ENCODE measurements around the gene CACNA2D4. TPM values are rescaled to one million over a fixed set of nuclear protein-coding genes. Genes with fewer than 3 reads are reported as not detected.

CACNA2D4 gene
- total RNA-seq, 3 donors from 2014 or later, result 3.4 to 7.1 (median 3.5) TPM

- peaks cover 1% of the 10 kb centered on the region for H3K36me3 Mint-ChIP-seq (ENCODE audit: insufficient read depth)
- H3K4me3 Mint-ChIP-seq, result no peak overlapping the region
- peaks cover 25% of the 10 kb centered on the region for H3K27me3 Mint-ChIP-seq (ENCODE audit: low read depth)
- peaks cover 5% of the 10 kb centered on the region for H3K4me1 Mint-ChIP-seq (ENCODE audit: low read depth)
- no peak for ATAC-seq
- peaks cover 47% of the 10 kb centered on the region for H3K9me3 Mint-ChIP-seq
- DNase-seq, result no peak
These were observed 13.6 kb downstream of the CACNA2D4 start for GRCh38 chr12:1904875-1905274.

GRCh38 chr12:1896964-1897363, 21.5 kb downstream of the CACNA2D4 start:
- H3K4me3 Mint-ChIP-seq, result no peak overlapping the region
- peaks cover 15% of the 10 kb centered on the region for H3K9me3 Mint-ChIP-seq
- peaks cover 21% of the 10 kb centered on the region for H3K27me3 Mint-ChIP-seq (ENCODE audit: low read depth)
- ATAC-seq, result no peak
- H3K4me1 Mint-ChIP-seq (ENCODE audit: low read depth), result no peaks in the 10 kb centered on the region
- no peaks in the 10 kb centered on the region for H3K36me3 Mint-ChIP-seq (ENCODE audit: insufficient read depth)
- DNase-seq, result no peak

GRCh38 chr12:1890810-1891209, 27.6 kb downstream of the CACNA2D4 start:
- peaks cover 25% of the 10 kb centered on the region for H3K9me3 Mint-ChIP-seq
- ATAC-seq, result no peak
- no peak for DNase-seq
- H3K4me1 Mint-ChIP-seq (ENCODE audit: low read depth), result no peaks in the 10 kb centered on the region
- no peak overlapping the region for H3K4me3 Mint-ChIP-seq
- no peaks in the 10 kb centered on the region for H3K36me3 Mint-ChIP-seq (ENCODE audit: insufficient read depth)
- peaks cover 34% of the 10 kb centered on the region for H3K27me3 Mint-ChIP-seq (ENCODE audit: low read depth)

- DNase-seq (no peak), ATAC-seq (no peak)
- no peaks in the 10 kb centered on the region for H3K4me1 Mint-ChIP-seq (ENCODE audit: low read depth)
- peaks cover 34% of the 10 kb centered on the region for H3K27me3 Mint-ChIP-seq (ENCODE audit: low read depth)
- peaks cover 25% of the 10 kb centered on the region for H3K9me3 Mint-ChIP-seq
- H3K4me3 Mint-ChIP-seq, result no peak overlapping the region
- H3K36me3 Mint-ChIP-seq (ENCODE audit: insufficient read depth), result no peaks in the 10 kb centered on the region
These were observed 28.2 kb downstream of the CACNA2D4 start for GRCh38 chr12:1890119-1890703.

- no peak for DNase-seq
- no peak overlapping the region for H3K4me3 Mint-ChIP-seq
These were observed 29.5 kb downstream of the CACNA2D4 start for GRCh38 chr12:1888923-1889322.

GRCh38 chr12:1886396-1887008, 31.9 kb downstream of the CACNA2D4 start:
- Mint-ChIP-seq H3K4me1 (ENCODE audit: low read depth) (no peaks in the 10 kb centered on the region), H3K27me3 (ENCODE audit: low read depth) (peaks cover 29% of the 10 kb centered on the region), H3K9me3 (peaks cover 9% of the 10 kb centered on the region), H3K4me3 (no peak overlapping the region), H3K36me3 (ENCODE audit: insufficient read depth) (no peaks in the 10 kb centered on the region)
- DNase-seq, result no peak
- ATAC-seq, result no peak

More at GRCh38 chr12:1888923-1889322, 29.5 kb downstream of the CACNA2D4 start:
- no peaks in the 10 kb centered on the region for H3K4me1 Mint-ChIP-seq (ENCODE audit: low read depth)
- H3K9me3 Mint-ChIP-seq, result peaks cover 25% of the 10 kb centered on the region
- ATAC-seq, result no peak
- H3K27me3 Mint-ChIP-seq (ENCODE audit: low read depth), result peaks cover 34% of the 10 kb centered on the region
- H3K36me3 Mint-ChIP-seq (ENCODE audit: insufficient read depth), result no peaks in the 10 kb centered on the region

GRCh38 chr12:1885599-1886245, 32.7 kb downstream of the CACNA2D4 start:
- DNase-seq, result no peak
- ATAC-seq, result no peak
- Mint-ChIP-seq H3K4me1 (ENCODE audit: low read depth) (no peaks in the 10 kb centered on the region), H3K27me3 (ENCODE audit: low read depth) (peaks cover 29% of the 10 kb centered on the region), H3K36me3 (ENCODE audit: insufficient read depth) (no peaks in the 10 kb centered on the region), H3K9me3 (peaks cover 3% of the 10 kb centered on the region), H3K4me3 (no peak overlapping the region)

- Mint-ChIP-seq H3K36me3 (ENCODE audit: insufficient read depth) (no peaks in the 10 kb centered on the region), H3K9me3 (peaks cover 3% of the 10 kb centered on the region), H3K27me3 (ENCODE audit: low read depth) (peaks cover 29% of the 10 kb centered on the region), H3K4me1 (ENCODE audit: low read depth) (no peaks in the 10 kb centered on the region), H3K4me3 (no peak overlapping the region)
- ATAC-seq (no peak), DNase-seq (no peak)
These were observed 33.3 kb downstream of the CACNA2D4 start for GRCh38 chr12:1885082-1885596.

GRCh38 chr12:1884651-1885050, 33.8 kb downstream of the CACNA2D4 start:
- ATAC-seq (no peak), DNase-seq (no peak)
- H3K9me3 Mint-ChIP-seq, result peaks cover 3% of the 10 kb centered on the region
- H3K27me3 Mint-ChIP-seq (ENCODE audit: low read depth), result peaks cover 29% of the 10 kb centered on the region
- H3K36me3 Mint-ChIP-seq (ENCODE audit: insufficient read depth), result no peaks in the 10 kb centered on the region
- H3K4me3 Mint-ChIP-seq, result no peak overlapping the region
- no peaks in the 10 kb centered on the region for H3K4me1 Mint-ChIP-seq (ENCODE audit: low read depth)

- ATAC-seq, result no peak
- peaks cover 22% of the 10 kb centered on the region for H3K27me3 Mint-ChIP-seq (ENCODE audit: low read depth)
- no peaks in the 10 kb centered on the region for H3K4me1 Mint-ChIP-seq (ENCODE audit: low read depth)
- peaks cover 2% of the 10 kb centered on the region for H3K9me3 Mint-ChIP-seq
- no peak for DNase-seq
- no peaks in the 10 kb centered on the region for H3K36me3 Mint-ChIP-seq (ENCODE audit: insufficient read depth)
- H3K4me3 Mint-ChIP-seq, result no peak overlapping the region
These were observed 34.9 kb downstream of the CACNA2D4 start for GRCh38 chr12:1883513-1883912.

GRCh38 chr12:1882850-1883470, 35.5 kb downstream of the CACNA2D4 start:
- Mint-ChIP-seq H3K27me3 (ENCODE audit: low read depth) (peaks cover 18% of the 10 kb centered on the region), H3K9me3 (no peaks in the 10 kb centered on the region), H3K4me1 (ENCODE audit: low read depth) (no peaks in the 10 kb centered on the region), H3K36me3 (ENCODE audit: insufficient read depth) (no peaks in the 10 kb centered on the region), H3K4me3 (no peak overlapping the region)
- DNase-seq (no peak), ATAC-seq (no peak)

- H3K4me1 Mint-ChIP-seq (ENCODE audit: low read depth), result no peaks in the 10 kb centered on the region
- no peak for DNase-seq
- H3K36me3 Mint-ChIP-seq (ENCODE audit: insufficient read depth), result no peaks in the 10 kb centered on the region
- no peak overlapping the region for H3K4me3 Mint-ChIP-seq
- ATAC-seq, result no peak
- H3K27me3 Mint-ChIP-seq (ENCODE audit: low read depth), result peaks cover 12% of the 10 kb centered on the region
- no peaks in the 10 kb centered on the region for H3K9me3 Mint-ChIP-seq
These were observed 36.0 kb downstream of the CACNA2D4 start for GRCh38 chr12:1882405-1882804.

- H3K27me3 Mint-ChIP-seq (ENCODE audit: low read depth), result peaks cover 10% of the 10 kb centered on the region
- no peaks in the 10 kb centered on the region for H3K4me1 Mint-ChIP-seq (ENCODE audit: low read depth)
- DNase-seq, result no peak
- H3K4me3 Mint-ChIP-seq, result no peak overlapping the region
- no peaks in the 10 kb centered on the region for H3K36me3 Mint-ChIP-seq (ENCODE audit: insufficient read depth)
- no peak for ATAC-seq
- no peaks in the 10 kb centered on the region for H3K9me3 Mint-ChIP-seq
These were observed 36.5 kb downstream of the CACNA2D4 start for GRCh38 chr12:1881936-1882335.

GRCh38 chr12:1881301-1881700, 37.2 kb downstream of the CACNA2D4 start:
- H3K4me3 Mint-ChIP-seq, result no peak overlapping the region
- no peaks in the 10 kb centered on the region for H3K4me1 Mint-ChIP-seq (ENCODE audit: low read depth)
- H3K36me3 Mint-ChIP-seq (ENCODE audit: insufficient read depth), result no peaks in the 10 kb centered on the region
- peaks cover 5% of the 10 kb centered on the region for H3K27me3 Mint-ChIP-seq (ENCODE audit: low read depth)
- ATAC-seq (no peak), DNase-seq (no peak)
- no peaks in the 10 kb centered on the region for H3K9me3 Mint-ChIP-seq
